ENCODE results near the gene RHAG.

- TF ChIP-seq, protein P1, sequence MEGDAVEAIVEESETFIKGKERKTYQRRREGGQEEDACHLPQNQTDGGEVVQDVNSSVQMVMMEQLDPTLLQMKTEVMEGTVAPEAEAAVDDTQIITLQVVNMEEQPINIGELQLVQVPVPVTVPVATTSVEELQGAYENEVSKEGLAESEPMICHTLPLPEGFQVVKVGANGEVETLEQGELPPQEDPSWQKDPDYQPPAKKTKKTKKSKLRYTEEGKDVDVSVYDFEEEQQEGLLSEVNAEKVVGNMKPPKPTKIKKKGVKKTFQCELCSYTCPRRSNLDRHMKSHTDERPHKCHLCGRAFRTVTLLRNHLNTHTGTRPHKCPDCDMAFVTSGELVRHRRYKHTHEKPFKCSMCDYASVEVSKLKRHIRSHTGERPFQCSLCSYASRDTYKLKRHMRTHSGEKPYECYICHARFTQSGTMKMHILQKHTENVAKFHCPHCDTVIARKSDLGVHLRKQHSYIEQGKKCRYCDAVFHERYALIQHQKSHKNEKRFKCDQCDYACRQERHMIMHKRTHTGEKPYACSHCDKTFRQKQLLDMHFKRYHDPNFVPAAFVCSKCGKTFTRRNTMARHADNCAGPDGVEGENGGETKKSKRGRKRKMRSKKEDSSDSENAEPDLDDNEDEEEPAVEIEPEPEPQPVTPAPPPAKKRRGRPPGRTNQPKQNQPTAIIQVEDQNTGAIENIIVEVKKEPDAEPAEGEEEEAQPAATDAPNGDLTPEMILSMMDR (conservative IDR thresholded peaks at IDR 0.05 in 1 of 2, IDR thresholded peaks at IDR 0.05 in 1 of 2; ENCODE audit: extremely low read depth in 1 of 2, insufficient read depth in 1 of 2, low read depth in 1 of 2, low read length in 2 of 2), result no peak
- TF ChIP-seq EZH2 (IDR thresholded peaks at IDR 0.05; ENCODE audit: borderline replicate concordance, low read length), result no peak
These were observed 72.1 kb downstream of the RHAG start for GRCh38 chr6:49564552-49564951.

Data from mammary epithelial cell (primary cell).